Immature natural killer cell (primary cell): ENCODE data around the gene CXCL6. TPM values are rescaled to one million over a fixed set of nuclear protein-coding genes. Genes with fewer than 3 reads are reported as not detected.

Experiments
- DNase-seq, 3 donors: peaks; one replicate each; pipeline ENCODE4 v3.0.0; 2022; ENCODE audit warnings: mixed read lengths in 1 of 3
- H3K27ac Mint-ChIP-seq, 6 donors: one replicate each; pipeline ENCODE4 v1.8.0; 2020; ENCODE audit warnings: mixed read lengths in 6 of 6, mild to moderate bottlenecking in 5 of 6, inconsistent platforms in 4 of 6, moderate library complexity in 3 of 6
- H3K27me3 Mint-ChIP-seq, 3 donors: one replicate each; pipeline ENCODE4 v1.8.0; 2020 to 2021; ENCODE audit warnings: low read depth in 3 of 3, mild to moderate bottlenecking in 3 of 3, mixed read lengths in 3 of 3, moderate library complexity in 3 of 3, inconsistent platforms in 1 of 3
- H3K36me3 Mint-ChIP-seq, 3 donors: one replicate each; pipeline ENCODE4 v1.8.0; 2020; ENCODE audit warnings: mixed read lengths in 3 of 3, inconsistent platforms in 2 of 3, mild to moderate bottlenecking in 2 of 3
- H3K4me1 Mint-ChIP-seq, 2 donors: one replicate each; pipeline ENCODE4 v1.8.0; 2020; ENCODE audit warnings: inconsistent platforms in 2 of 2, mild to moderate bottlenecking in 2 of 2, mixed read lengths in 2 of 2, moderate library complexity in 1 of 2
- H3K4me3 Mint-ChIP-seq, 5 donors: one replicate each; pipeline ENCODE4 v1.8.0; 2020; ENCODE audit warnings: mild to moderate bottlenecking in 5 of 5, mixed read lengths in 5 of 5, inconsistent platforms in 3 of 5, moderate library complexity in 3 of 5
- H3K9me3 Mint-ChIP-seq, 6 donors: one replicate each; pipeline ENCODE4 v1.8.0; 2020; ENCODE audit warnings: mild to moderate bottlenecking in 6 of 6, mixed read lengths in 6 of 6, inconsistent platforms in 4 of 6, moderate library complexity in 3 of 6
- polyA plus RNA-seq, 3 donors: library from polyadenylated mRNA; unstranded; fragments of 300-500 nt; fragmentation: Illumina TruSeq; gene quantifications; one replicate each; pipeline ENCODE4 v1.2.3, GENCODE V29; 2021

Gene CXCL6
- polyA plus RNA-seq, 3 donors from 2014 or later, result not detected

DNA sequence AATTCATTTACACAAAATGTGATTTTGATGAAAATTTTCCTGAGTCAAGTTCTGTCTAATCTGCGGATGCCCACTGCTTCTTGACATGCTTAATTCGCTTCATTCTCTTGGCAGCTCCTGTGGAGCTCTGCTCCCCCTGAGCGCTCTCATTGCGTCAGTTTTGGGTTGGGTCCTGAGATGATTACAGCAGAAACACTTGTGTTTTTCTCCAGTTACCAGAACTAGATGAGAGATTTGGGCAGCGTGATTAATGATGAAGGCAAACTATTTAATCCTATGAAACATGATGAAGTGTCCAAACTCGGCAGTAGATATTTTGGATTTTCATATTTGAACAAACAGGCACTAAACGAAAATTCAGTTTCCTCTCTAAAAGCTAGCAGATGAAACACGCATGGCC lies 28.5 kb downstream of the CXCL6 start:
- Mint-ChIP-seq H3K4me1 (no peaks in the 10 kb centered on the region), H3K27ac (no peak overlapping the region), H3K9me3 (peaks cover 0 to 11% (median 3%) of the 10 kb centered on the region in 6 donors), H3K4me3 (no peak overlapping the region), H3K27me3 (peaks cover 0 to 3% (median 1%) of the 10 kb centered on the region in 3 donors), H3K36me3 (no peaks in the 10 kb centered on the region)
- no peak for DNase-seq

DNA sequence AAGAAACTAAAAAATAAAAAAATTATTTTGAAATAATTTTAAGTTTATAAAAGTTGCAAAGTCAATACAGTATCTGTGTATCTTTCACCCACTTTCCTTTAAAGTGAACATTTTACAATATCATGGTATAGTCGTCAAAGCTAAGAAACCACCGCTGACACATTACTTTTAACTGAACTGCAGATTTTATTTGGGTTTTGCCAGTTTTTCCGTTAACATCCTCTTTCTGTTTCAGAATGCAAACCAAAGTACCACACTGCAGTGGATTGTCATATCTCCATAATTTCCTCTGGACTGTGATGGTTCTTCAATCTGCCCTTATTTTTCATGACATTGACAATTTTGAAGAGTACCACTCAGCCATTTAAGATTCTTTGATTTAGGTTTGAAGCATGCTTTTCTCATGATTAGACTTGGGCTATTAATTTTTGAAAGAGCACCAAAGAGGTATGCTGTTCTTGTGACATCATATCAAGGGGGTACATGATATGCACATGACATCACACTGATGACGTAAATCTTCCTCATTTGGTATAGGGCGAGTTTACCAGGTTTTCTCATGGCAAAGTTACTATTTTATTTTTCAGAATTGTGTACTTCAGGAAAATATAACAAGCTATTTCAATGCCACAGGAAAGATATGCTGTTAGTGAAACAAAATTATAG lies 29.1 kb downstream of the CXCL6 start:
- H3K27me3 Mint-ChIP-seq, result peaks cover 0 to 3% (median 1%) of the 10 kb centered on the region in 3 donors
- no peaks in the 10 kb centered on the region for H3K36me3 Mint-ChIP-seq

DNA sequence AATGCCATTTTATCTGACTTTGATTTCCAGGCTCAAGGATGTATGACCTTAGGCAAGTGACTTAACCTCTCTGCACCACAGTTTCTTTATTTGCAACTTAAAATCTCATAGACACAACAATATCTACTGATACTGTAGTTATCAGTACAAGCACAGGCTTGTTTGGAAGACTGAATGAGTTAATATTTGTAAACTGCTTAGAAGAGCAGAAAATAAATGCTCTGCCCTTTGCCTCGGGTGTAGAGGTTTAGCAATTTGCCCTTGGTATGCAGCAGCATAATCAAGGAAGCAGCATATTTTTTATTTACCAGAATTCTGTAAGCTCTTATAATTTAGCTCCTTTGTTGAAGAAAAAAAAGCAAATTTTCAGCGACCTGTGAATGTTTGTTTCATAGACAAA lies 29.8 kb downstream of the CXCL6 start:
- H3K27me3 Mint-ChIP-seq, result peaks cover 0 to 3% (median 1%) of the 10 kb centered on the region in 3 donors
- no peak for DNase-seq
- no peaks in the 10 kb centered on the region for H3K4me1 Mint-ChIP-seq
- no peak overlapping the region for H3K27ac Mint-ChIP-seq
- H3K4me3 Mint-ChIP-seq, result no peak overlapping the region
- peaks cover 2 to 6% (median 5%) of the 10 kb centered on the region in 6 donors for H3K9me3 Mint-ChIP-seq
- H3K36me3 Mint-ChIP-seq, result no peaks in the 10 kb centered on the region

More for the DNA sequence above, 29.1 kb downstream of the CXCL6 start:
- Mint-ChIP-seq H3K4me1 (no peaks in the 10 kb centered on the region), H3K9me3 (peaks cover under 1 to 8% (median 3%) of the 10 kb centered on the region in 6 donors), H3K27ac (no peak overlapping the region), H3K4me3 (no peak overlapping the region)
- DNase-seq, result no peak

DNA sequence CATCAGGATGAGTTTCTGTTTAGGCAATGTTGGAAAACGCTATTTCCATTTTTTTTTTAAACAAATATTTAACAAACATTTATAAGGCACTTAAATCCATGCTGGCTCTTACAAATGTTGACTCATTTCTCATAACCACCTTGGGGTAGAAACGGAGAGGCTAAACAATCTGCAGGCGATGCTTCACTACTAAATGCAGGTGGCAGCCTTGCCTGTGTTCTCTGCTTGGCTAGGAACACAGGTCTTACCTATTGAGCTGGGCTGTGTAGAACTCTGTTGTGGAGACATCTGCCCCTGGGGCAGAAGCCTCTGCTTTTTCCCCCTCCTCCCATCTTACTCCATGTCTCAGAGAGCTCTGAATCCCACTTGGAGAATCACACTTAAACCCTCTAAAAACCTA lies 31.3 kb downstream of the CXCL6 start:
- peaks cover 2 to 9% (median 5%) of the 10 kb centered on the region in 6 donors for H3K9me3 Mint-ChIP-seq
- H3K4me1 Mint-ChIP-seq, result no peaks in the 10 kb centered on the region
- H3K27ac Mint-ChIP-seq, result no peak overlapping the region
- H3K36me3 Mint-ChIP-seq, result no peaks in the 10 kb centered on the region
- no peak for DNase-seq
- H3K27me3 Mint-ChIP-seq, result peaks cover 0 to 3% (median 0%) of the 10 kb centered on the region in 3 donors
- H3K4me3 Mint-ChIP-seq, result no peak overlapping the region

DNA sequence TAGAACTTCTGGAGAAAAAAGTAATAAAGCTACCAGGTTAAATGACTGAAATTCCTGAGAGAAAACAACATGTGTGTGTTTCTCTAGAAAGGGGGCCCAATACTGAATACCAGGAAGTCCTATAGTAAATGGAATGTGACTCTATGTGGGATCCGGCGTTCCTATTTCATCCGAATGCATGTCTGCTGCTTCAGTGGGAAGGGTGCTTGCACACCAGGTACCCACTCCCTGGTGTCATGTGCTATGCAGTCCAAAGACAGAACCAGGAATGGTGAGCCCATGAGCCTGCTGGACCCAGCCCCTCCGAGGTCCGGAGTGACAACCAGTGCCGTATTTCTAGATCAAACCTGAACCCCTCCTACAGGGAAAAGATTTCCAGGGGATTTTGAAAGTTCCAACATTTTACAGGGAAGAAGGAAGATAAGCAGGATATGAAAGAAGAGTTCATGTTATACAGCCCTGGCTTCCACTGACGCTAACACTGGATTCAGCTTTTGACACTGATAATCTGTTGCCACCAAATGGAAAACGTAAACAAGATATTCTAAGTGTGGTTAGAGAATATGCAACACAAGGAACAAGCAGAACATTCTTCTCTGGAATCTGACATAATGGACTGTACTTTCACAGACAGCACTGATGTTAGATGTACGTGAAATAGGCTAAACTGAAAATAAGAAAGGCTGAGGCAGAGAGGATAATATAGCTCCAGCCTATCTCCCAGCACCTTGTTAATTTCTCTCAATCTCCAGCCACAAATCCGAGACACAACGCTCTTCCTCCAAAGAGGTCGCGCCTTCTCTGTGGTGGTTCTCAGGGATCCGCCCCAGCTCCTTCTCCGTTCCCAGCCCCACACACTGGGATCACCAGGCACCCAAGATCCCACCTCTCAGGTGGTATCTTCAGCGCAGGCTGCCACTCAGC lies 32.0 kb downstream of the CXCL6 start:
- H3K27ac Mint-ChIP-seq, result no peak overlapping the region

DNA sequence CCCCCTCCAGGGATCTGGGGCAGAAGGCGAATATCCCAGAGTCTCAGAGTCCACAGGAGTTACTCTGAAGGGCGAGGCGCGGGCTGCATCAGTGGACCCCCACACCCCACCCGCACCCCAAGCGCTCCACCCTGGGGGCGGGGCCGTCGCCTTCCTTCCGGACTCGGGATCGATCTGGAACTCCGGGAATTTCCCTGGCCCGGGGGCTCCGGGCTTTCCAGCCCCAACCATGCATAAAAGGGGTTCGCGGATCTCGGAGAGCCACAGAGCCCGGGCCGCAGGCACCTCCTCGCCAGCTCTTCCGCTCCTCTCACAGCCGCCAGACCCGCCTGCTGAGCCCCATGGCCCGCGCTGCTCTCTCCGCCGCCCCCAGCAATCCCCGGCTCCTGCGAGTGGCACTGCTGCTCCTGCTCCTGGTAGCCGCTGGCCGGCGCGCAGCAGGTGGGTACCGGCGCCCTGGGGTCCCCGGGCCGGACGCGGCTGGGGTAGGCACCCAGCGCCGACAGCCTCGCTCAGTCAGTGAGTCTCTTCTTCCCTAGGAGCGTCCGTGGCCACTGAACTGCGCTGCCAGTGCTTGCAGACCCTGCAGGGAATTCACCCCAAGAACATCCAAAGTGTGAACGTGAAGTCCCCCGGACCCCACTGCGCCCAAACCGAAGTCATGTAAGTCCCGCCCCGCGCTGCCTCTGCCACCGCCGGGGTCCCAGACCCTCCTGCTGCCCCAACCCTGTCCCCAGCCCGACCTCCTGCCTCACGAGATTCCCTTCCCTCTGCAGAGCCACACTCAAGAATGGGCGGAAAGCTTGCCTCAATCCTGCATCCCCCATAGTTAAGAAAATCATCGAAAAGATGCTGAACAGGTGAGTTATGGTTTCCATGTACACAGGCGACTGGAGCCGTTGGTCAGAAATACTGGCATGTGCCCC lies 32.9 kb downstream of the CXCL6 start, which contains the start of gene CXCL1:
Gene CXCL1, plus strand, starts transcription at position 264 of the 926 bp plus-strand sequence. Its CDS starts 78 bp downstream, at position 342.
- no peaks in the 10 kb centered on the region for H3K36me3 Mint-ChIP-seq
- DNase-seq, result no peak
- H3K27me3 Mint-ChIP-seq, result peaks cover 0 to 3% (median 0%) of the 10 kb centered on the region in 3 donors
- H3K4me3 Mint-ChIP-seq, result no peak within 1 kb of the TSS
- peaks cover 0 to 16% (median 4%) of the 10 kb centered on the region in 6 donors for H3K9me3 Mint-ChIP-seq
- H3K27ac Mint-ChIP-seq, result no peak within 1 kb of the TSS
- H3K4me1 Mint-ChIP-seq, result no peaks in the 10 kb centered on the region

More for the DNA sequence above, 32.0 kb downstream of the CXCL6 start:
- peaks cover 2 to 10% (median 4%) of the 10 kb centered on the region in 6 donors for H3K9me3 Mint-ChIP-seq
- no peaks in the 10 kb centered on the region for H3K4me1 Mint-ChIP-seq
- H3K27me3 Mint-ChIP-seq, result peaks cover 0 to 3% (median 0%) of the 10 kb centered on the region in 3 donors
- H3K4me3 Mint-ChIP-seq, result no peak overlapping the region
- no peak for DNase-seq
- H3K36me3 Mint-ChIP-seq, result no peaks in the 10 kb centered on the region

DNA sequence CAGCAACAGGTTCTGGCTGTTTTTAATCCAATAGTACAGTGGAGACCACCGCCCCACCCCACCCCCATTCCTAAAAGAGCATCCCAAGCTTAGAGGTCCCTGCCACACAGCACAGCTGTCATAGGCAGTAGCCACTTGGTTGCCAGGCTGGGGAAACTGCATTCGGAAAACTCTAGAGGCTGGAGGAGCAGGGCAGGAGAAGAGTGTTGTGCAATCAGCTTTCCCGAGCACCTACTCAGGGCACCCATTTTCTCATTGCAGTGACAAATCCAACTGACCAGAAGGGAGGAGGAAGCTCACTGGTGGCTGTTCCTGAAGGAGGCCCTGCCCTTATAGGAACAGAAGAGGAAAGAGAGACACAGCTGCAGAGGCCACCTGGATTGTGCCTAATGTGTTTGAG lies 33.8 kb downstream of the CXCL6 start:
- Mint-ChIP-seq H3K27me3 (peaks cover 0 to 3% (median 3%) of the 10 kb centered on the region in 3 donors), H3K36me3 (no peaks in the 10 kb centered on the region), H3K9me3 (peaks cover 0 to 16% (median 4%) of the 10 kb centered on the region in 6 donors), H3K4me1 (no peaks in the 10 kb centered on the region), H3K4me3 (no peak overlapping the region), H3K27ac (no peak overlapping the region)
- no peak for DNase-seq

DNA sequence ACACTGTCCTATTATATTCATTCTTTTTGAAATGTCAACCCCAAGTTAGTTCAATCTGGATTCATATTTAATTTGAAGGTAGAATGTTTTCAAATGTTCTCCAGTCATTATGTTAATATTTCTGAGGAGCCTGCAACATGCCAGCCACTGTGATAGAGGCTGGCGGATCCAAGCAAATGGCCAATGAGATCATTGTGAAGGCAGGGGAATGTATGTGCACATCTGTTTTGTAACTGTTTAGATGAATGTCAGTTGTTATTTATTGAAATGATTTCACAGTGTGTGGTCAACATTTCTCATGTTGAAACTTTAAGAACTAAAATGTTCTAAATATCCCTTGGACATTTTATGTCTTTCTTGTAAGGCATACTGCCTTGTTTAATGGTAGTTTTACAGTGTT lies 34.3 kb downstream of the CXCL6 start:
- Mint-ChIP-seq H3K36me3 (no peaks in the 10 kb centered on the region), H3K27me3 (peaks cover 0 to 3% (median 3%) of the 10 kb centered on the region in 3 donors), H3K27ac (no peak overlapping the region), H3K4me1 (no peaks in the 10 kb centered on the region), H3K9me3 (peaks cover 0 to 16% (median 4%) of the 10 kb centered on the region in 6 donors), H3K4me3 (no peak overlapping the region)
- no peak for DNase-seq

DNA sequence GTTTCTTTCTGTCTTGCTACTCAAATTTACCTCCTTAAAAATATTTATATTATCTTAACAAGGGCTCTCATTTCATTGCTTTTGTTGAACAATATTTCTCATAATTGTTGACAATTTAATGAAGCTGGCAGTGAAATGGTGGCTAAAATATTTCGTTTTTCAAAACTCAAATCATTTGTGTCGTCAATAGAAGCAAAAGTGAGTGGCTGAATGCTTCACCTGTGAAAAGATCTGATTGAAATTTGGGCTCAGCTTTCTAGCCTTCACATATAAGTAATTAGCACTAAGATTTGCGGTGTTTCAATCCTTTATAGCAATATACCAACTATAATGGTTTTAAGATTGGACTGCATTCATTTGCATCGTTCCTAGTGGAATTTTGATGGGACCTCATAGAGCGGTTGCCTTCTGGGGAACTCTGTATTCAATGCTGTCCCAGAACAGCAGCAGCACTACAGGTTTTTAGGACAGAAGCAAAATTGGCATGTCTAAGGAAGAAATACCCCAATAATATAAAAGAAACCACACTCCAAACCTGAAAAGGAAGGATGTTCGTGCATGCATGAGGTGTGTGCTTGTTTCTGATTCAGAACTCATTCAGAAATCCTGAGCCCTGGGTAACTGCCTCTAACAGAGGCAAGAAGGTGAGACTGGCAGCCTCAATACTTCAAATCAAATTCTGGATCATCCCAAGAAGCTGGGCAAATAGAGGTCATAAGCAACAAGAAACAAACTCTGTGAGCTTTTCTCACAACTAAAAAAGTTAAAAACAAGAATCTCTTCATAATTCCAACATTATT lies 35.2 kb downstream of the CXCL6 start:
- Mint-ChIP-seq H3K9me3 (peaks cover 0 to 16% (median 4%) of the 10 kb centered on the region in 6 donors), H3K4me1 (no peaks in the 10 kb centered on the region), H3K27me3 (peaks cover 0 to 3% (median 3%) of the 10 kb centered on the region in 3 donors), H3K27ac (no peak overlapping the region), H3K36me3 (no peaks in the 10 kb centered on the region), H3K4me3 (no peak overlapping the region)
- DNase-seq, result no peak

DNA sequence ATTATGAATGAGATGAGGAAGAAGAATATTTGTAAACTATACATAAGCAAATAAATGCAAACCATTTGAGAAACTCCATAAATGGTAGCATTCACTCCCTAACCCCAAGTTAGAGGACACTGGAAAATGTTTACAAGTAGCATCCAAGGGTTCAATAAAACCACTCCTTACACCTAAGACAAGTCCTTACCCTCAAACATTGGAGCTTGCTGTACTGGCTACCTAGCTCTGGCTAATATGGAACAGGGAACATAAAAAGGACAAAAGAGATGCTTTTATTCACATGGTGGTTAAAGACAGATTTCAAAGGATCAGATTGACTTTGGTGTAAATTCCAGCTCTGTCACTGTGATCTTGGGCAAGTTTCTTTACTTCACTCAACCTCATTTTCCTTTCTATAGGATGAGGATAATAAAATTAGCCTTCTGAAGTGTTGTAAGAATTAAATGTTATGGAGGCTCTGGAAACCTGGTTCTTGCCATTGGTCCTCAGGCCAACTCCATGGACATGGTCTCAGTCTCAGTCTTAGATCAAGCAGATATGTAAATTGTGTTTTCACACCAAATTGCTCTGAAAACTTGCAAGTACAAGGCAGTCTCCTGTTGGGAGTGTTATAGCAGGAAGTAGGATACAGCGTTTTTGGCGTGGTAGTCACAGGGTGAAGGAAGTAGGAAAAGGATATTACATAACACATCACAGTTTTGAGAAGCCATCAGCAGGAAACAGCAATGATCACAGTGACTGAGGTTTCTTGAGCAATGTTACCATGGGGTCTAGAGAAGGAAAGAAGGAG lies 36.0 kb downstream of the CXCL6 start:
- Mint-ChIP-seq H3K9me3 (peaks cover 0 to 16% (median 6%) of the 10 kb centered on the region in 6 donors), H3K27me3 (peaks cover 0 to 3% (median 3%) of the 10 kb centered on the region in 3 donors), H3K27ac (no peak overlapping the region), H3K36me3 (peaks cover 0 to 3% (median 0%) of the 10 kb centered on the region in 3 donors), H3K4me1 (no peaks in the 10 kb centered on the region), H3K4me3 (no peak overlapping the region)
- no peak for DNase-seq

DNA sequence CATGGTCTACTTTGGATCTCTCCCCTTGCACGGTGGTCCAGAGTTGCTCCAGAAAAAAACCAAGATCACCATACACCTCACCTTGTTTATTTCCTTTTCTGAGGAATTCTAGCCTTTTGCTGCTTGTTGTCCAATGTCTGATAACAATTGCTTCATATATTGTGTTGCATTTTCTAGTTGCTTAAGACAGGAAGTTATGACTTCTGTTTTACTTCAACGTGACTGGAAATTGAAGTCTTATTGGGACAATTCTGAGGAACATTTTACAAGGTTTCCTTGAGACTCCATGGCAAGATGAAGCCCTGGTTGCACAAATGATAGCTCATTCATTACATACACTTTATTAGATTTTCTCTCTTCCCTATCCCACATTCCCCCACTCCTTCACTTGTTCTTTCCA lies 37.9 kb downstream of the CXCL6 start:
- peaks cover 0 to 16% (median 3%) of the 10 kb centered on the region in 6 donors for H3K9me3 Mint-ChIP-seq
- no peak for DNase-seq
- H3K27ac Mint-ChIP-seq, result no peak overlapping the region
- peaks cover 0 to 3% (median 0%) of the 10 kb centered on the region in 3 donors for H3K36me3 Mint-ChIP-seq
- H3K4me3 Mint-ChIP-seq, result no peak overlapping the region
- H3K4me1 Mint-ChIP-seq, result no peaks in the 10 kb centered on the region
- H3K27me3 Mint-ChIP-seq, result peaks cover 0 to 5% (median 3%) of the 10 kb centered on the region in 3 donors

DNA sequence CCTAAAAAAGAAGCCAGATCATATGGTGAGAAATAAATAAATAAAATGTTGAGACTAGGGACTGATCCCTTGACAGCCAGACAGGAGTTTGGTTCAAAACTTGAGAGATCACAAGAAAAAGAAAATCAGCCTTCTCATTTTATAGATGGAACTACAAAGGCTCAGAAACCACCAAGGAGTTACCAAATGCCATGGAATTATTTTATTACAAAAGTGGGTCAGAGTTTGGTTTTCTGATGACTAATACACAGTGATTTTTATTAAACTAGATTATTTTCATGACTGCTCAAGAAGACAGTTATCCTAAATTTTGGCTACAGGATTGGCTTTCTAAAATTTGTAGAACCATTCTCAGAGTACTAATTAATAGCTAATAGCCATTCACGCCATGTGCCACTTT lies 38.9 kb downstream of the CXCL6 start:
- Mint-ChIP-seq H3K4me1 (no peaks in the 10 kb centered on the region), H3K27me3 (peaks cover 0 to 3% (median 2%) of the 10 kb centered on the region in 3 donors), H3K4me3 (no peak overlapping the region), H3K27ac (no peak overlapping the region), H3K9me3 (peaks cover 0 to 20% (median 1%) of the 10 kb centered on the region in 6 donors), H3K36me3 (peaks cover 0 to 3% (median 0%) of the 10 kb centered on the region in 3 donors)
- no peak for DNase-seq
